Measurements from ENCODE around the gene PICALM.
"Not testable (repeated sequence)": the region's sequence is repeated elsewhere in the genome, so short reads cannot be mapped to it uniquely, and the experiment has no call there.

PICALM gene

DNA sequence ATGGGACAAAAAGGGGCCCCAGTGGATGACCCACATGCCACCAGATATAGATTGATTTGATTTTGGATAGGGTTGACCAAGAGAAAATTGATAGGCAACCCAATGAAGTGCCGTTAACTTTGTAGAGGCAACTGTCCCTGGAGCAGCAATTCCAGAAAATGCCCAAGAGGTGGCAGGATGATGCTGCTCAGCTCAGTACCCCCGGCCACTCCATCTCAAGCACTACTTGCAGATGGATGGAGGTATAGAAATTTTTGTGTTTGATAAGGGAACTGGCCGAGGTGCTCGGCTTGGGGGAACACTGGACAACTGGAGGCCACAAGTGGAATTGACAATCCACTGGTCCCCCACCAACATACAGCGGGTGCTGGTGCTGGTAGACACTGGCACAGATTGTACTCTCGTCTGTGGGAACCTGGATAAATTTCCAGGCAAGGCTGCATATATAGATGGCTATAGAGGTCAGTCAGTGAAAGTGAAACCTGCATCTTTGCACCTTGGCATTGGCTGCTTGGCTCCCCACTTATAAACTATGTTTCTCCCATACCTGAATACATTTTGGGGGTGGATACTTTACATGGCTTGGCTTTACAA lies 127.4 kb downstream of the PICALM start:
- peaks cover 12% of the 10 kb centered on the region for H3K4me1 Mint-ChIP-seq (ENCODE audit: low read depth)
- no peaks in the 10 kb centered on the region for H3K27me3 Mint-ChIP-seq (ENCODE audit: low read depth)
- no peak overlapping the region for H3K27ac Mint-ChIP-seq
- no peak overlapping the region for H3K4me3 Mint-ChIP-seq
- peaks cover 18% of the 10 kb centered on the region for H3K9me3 Mint-ChIP-seq
- peaks cover 12% of the 10 kb centered on the region for H3K36me3 Mint-ChIP-seq (ENCODE audit: low read depth)

DNA sequence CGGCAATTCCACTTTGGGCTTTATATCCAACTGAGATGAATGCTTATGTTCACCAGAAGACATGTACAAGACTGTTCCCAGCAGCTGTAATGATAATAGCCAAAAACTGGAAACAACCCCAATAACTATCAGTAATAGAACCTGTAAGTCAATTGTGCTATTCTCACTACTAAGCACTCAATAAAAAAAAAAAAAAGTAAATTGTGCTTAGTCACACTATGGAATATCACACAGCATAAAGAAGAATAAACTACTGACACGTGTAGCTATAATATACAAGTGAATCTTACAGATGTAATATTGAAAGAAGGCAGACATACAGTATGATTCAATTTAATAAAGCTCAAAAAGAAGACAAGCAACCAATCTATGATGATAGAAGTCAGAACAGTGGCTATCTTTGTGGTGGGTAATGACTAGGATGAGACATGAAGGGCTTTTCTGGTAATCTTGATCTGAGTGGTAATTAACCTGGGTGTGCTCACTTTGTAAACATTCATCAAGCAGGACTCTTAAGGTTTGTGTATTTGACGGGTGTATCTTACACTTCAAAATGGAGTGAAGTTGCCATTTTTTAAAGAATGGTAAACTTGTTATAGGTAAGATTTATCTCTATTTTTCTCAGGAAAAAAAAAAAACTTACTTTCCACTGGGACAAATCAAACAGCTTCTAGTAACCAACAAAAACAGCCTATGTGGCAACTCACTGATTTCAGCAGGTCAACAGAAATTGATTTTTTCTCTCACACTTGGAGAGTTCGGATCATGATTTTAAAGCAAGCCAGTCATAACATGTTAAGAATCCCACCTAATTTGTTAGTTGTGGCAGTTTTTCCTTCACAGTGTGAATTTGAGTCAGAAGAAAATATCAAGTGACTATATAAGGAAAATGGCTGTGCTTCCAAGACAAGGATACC lies 129.5 kb downstream of the PICALM start:
- no peaks in the 10 kb centered on the region for H3K4me1 Mint-ChIP-seq (ENCODE audit: low read depth)
- no peak overlapping the region for H3K4me3 Mint-ChIP-seq
- no peak overlapping the region for H3K27ac Mint-ChIP-seq
- no peaks in the 10 kb centered on the region for H3K9me3 Mint-ChIP-seq
- no peaks in the 10 kb centered on the region for H3K27me3 Mint-ChIP-seq (ENCODE audit: low read depth)
- H3K36me3 Mint-ChIP-seq (ENCODE audit: low read depth) = no peaks in the 10 kb centered on the region

DNA sequence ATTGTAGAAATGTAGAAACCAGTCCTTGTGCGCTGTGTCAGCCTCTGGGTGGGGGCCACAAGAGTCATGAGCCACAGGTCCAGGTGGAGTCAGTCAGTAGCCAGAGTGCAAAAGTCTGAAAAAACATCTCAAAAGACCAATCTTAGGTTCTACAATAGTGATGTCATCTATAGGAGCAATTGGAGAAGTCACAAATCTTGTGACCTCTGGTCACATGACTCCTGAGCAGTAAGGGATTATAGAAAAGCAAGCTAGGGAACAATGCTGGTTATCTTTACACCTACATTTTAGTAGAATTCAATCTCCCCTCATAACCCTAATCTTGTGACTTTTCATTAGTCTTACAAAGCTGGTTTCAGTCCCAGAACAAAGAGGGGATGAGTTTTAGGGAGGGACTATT lies 131.0 kb downstream of the PICALM start:
- Mint-ChIP-seq H3K4me1 (ENCODE audit: low read depth) (no peaks in the 10 kb centered on the region), H3K4me3 (no peak overlapping the region), H3K27ac (no peak overlapping the region), H3K9me3 (no peaks in the 10 kb centered on the region), H3K36me3 (ENCODE audit: low read depth) (no peaks in the 10 kb centered on the region), H3K27me3 (ENCODE audit: low read depth) (no peaks in the 10 kb centered on the region)

DNA sequence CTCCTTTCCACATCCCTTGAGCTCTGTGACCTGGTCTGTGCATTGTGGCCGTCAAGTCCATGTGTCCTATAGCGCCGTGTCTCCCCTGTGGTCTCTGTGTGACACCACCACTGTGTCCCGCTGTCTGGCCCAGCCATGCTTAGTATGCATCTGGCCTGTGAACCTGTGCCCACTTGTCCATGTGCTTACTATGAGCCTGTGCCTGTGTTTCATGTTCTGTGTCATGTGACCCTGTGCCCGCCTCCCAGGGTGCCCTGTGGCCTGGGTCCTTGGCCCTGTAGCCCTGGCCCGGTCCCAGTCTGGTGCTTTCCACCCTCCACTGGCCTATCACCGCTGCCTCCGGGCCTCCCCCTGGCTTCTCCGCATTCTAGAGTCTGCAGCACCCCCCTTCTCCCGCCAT lies 133.1 kb downstream of the PICALM start:
- Mint-ChIP-seq H3K36me3 (ENCODE audit: low read depth) (no peaks in the 10 kb centered on the region), H3K27ac (no peak overlapping the region), H3K4me1 (ENCODE audit: low read depth) (no peaks in the 10 kb centered on the region), H3K27me3 (ENCODE audit: low read depth) (no peaks in the 10 kb centered on the region), H3K4me3 (no peak overlapping the region), H3K9me3 (no peaks in the 10 kb centered on the region)

DNA sequence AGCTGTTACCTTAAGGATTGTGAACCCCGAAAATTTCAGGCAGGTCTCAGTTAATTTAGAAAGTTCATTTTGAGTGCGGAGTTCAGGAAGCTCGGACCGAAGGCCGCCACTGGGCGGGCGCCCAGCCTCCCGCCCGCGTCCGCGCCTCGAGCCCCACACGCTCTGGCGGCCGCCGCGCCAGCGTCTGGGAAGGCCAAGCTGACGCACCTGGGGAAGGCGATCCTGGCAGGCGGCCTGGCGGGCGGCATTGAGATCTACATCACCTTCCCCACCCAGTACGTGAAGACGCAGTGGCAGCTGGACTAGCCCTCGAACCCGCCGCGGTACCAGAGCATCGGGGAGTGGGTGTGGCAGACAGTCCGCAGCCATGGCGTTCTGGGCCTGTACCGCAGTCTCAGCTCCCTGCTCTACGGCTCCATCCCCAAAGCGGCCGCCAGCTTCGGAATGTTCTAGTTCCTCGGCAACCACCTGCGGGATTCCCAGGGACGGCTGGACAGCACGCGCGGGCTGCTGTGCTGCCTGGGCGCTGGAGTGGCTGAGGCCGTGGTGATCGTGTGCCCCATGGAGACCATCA lies 134.2 kb downstream of the PICALM start:
- no peaks in the 10 kb centered on the region for H3K9me3 Mint-ChIP-seq
- H3K27me3 Mint-ChIP-seq (ENCODE audit: low read depth) = peaks cover 10% of the 10 kb centered on the region
- no peak overlapping the region for H3K27ac Mint-ChIP-seq
- peaks cover 3% of the 10 kb centered on the region for H3K36me3 Mint-ChIP-seq (ENCODE audit: low read depth)
- H3K4me1 Mint-ChIP-seq (ENCODE audit: low read depth) = no peaks in the 10 kb centered on the region
- no peak overlapping the region for H3K4me3 Mint-ChIP-seq

DNA sequence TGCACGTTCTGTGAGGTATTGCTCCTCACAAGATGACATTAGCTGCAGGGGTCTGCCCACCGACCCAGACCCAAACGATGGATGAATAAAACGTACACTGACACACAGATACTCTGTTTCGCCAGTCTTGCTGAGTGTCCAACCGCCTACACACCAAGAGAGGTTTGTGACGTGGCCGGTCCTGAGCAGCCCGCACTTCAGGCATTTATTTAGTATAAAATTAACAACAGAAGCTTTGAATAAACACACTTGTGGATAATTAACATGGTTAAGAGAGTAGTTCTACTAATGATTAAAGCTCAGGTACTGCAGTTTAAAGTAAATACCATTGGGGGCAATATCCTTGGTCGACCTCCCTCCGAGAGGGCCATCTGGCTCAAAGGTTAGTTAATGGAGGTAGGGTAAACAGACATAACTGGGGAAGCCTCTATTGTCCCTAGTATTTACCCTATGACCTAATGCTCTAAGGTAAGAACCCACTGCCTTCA lies 138.0 kb downstream of the PICALM start:
- Mint-ChIP-seq H3K36me3 (ENCODE audit: low read depth) (peaks cover 3% of the 10 kb centered on the region), H3K27me3 (ENCODE audit: low read depth) (peaks cover 42% of the 10 kb centered on the region), H3K9me3 (no peaks in the 10 kb centered on the region), H3K27ac (no peak overlapping the region), H3K4me3 (no peak overlapping the region), H3K4me1 (ENCODE audit: low read depth) (no peaks in the 10 kb centered on the region)

DNA sequence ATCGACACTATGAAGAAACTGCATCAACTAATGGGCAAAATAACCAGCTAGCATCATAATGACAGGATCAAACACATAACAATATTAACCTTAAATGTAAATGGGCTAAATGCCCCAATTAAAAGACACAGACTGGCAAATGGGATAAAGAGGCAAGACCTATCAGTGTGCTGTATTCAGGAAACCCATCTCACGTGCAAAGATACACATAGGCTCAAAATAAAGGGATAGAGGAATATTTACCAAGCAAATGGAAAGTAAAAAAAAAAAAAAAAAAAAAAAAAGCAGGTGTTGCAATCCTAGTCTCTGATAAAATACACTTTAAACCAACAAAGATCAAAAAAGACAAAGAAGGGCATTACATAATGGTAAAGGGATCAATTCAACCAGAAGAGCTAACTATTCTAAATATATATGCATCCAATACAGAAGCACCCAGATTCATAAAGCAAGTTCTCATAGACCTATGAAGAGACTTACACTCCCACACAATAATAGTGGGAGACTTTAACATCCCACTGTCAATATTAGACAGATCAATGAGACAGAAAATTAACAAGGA lies 142.2 kb downstream of the PICALM start:
- peaks cover 54% of the 10 kb centered on the region for H3K27me3 Mint-ChIP-seq (ENCODE audit: low read depth)
- H3K4me1 Mint-ChIP-seq (ENCODE audit: low read depth); H3K27ac Mint-ChIP-seq; H3K36me3 Mint-ChIP-seq (ENCODE audit: low read depth); H3K4me3 Mint-ChIP-seq; H3K9me3 Mint-ChIP-seq: not testable (repeated sequence)

DNA sequence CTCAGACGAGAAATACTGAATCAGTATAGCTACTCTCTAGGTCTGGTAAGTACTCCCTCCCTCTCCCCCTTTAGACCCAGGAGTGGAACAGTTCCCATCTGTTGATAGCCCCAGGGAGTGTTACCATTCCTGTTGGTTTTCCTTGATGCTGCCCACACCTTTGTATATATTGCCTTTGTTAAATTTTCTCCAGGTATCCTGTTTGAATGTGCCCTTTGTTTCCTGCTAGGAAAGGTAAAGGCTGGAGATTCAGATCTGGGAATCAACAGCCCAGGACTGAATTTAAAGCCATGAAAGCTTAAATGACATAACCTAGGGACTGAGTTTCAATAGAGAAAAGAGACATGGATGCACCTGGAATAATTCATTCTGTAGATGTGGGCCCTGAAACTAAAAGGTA lies 145.4 kb downstream of the PICALM start:
- Mint-ChIP-seq H3K27me3 (ENCODE audit: low read depth) (peaks cover 33% of the 10 kb centered on the region), H3K4me1 (ENCODE audit: low read depth) (peaks cover 2% of the 10 kb centered on the region), H3K36me3 (ENCODE audit: low read depth) (no peaks in the 10 kb centered on the region), H3K4me3 (no peak overlapping the region), H3K9me3 (peaks cover 4% of the 10 kb centered on the region), H3K27ac (no peak overlapping the region)

DNA sequence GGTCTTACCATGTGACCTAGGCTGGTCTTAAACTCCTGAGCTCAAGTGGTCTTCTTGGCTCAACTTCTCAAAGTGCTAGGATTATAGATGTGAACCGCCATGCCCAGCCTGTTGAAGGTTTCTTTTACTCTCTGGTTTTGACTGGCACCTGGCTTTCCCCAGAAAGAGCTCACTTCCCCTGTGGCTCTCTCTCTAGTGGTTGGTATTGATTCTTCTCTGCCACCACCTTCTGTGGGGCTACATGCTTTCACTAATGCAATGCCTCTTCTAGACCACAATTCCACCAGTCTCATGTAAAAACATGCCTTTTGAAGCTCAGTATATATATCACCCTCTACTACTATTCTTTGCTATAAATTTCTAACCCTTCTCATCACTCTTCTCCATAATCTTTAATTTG lies 146.5 kb downstream of the PICALM start:
- H3K36me3 Mint-ChIP-seq (ENCODE audit: low read depth) = no peaks in the 10 kb centered on the region
- peaks cover 2% of the 10 kb centered on the region for H3K4me1 Mint-ChIP-seq (ENCODE audit: low read depth)
- peaks cover 4% of the 10 kb centered on the region for H3K9me3 Mint-ChIP-seq
- H3K27ac Mint-ChIP-seq = no peak overlapping the region
- peaks cover 23% of the 10 kb centered on the region for H3K27me3 Mint-ChIP-seq (ENCODE audit: low read depth)
- H3K4me3 Mint-ChIP-seq = no peak overlapping the region

DNA sequence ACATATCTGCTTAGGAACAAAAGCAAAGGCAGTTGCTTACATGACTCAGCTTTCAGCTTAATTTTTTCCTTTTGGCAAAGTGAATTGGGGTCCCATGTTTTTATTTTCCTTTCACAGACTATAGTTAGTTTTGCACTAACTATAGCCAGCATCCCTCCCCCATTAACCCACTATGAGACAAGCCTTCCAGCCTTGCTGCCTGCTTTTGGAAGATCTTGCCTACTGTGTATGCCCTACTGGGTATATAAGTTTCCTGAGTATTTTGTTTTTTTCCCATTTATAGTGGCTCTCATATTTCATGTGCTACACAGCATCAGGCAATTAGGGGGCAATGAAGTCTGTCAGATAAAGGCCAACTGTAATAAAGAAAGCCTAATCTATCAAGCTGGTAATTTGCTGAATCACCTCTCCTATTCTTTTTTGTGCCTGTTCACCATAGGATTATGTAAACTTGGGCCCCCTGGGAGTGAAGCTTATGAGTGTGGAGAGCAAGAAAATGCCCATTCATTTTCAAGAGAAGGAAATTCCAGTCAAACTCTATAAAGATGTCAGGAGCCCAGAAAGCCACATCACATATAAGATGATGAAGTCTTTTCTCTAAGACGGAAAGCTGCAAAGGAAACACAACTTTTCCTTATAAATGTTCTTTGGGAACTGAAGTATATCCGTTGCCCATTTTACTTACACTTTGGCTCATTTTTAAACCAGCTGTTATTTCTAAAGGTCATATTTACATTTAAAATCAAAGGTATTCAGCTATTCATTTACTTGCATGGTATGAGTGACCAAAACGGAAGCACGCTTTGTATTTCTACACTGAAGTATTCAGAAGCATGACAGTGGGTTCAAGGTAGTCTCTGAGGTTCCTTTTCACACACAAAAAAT lies 149.7 kb downstream of the PICALM start:
- no peaks in the 10 kb centered on the region for H3K36me3 Mint-ChIP-seq (ENCODE audit: low read depth)

DNA sequence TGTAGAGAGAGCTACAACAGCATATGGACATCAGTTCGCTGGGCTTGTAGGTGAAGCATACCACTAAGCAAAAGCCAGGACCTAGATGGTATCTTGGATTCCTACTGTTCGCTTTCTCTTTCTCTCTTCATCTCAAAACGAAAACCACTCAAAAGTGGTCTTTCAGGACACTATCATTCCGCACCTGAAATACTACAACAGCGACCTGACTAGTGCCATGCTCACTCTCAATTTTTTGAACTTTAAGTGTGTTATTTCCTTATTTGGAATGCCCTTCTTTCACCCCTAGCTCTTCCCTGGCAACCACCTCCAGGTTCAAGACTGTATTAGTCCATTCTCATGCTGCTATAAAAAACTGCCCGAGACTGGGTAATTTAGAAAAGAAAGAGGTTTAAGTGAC lies 154.5 kb downstream of the PICALM start:
- no peak overlapping the region for H3K4me3 Mint-ChIP-seq
- H3K9me3 Mint-ChIP-seq = peaks cover 8% of the 10 kb centered on the region
- peaks cover 7% of the 10 kb centered on the region for H3K27me3 Mint-ChIP-seq (ENCODE audit: low read depth)
- H3K4me1 Mint-ChIP-seq (ENCODE audit: low read depth) = no peaks in the 10 kb centered on the region
- H3K27ac Mint-ChIP-seq = no peak overlapping the region
- no peaks in the 10 kb centered on the region for H3K36me3 Mint-ChIP-seq (ENCODE audit: low read depth)

More for the DNA sequence above, 149.7 kb downstream of the PICALM start:
- H3K9me3 Mint-ChIP-seq = peaks cover 11% of the 10 kb centered on the region
- no peak overlapping the region for H3K27ac Mint-ChIP-seq
- no peak overlapping the region for H3K4me3 Mint-ChIP-seq
- H3K4me1 Mint-ChIP-seq (ENCODE audit: low read depth) = peaks cover 2% of the 10 kb centered on the region
- peaks cover 7% of the 10 kb centered on the region for H3K27me3 Mint-ChIP-seq (ENCODE audit: low read depth)

DNA sequence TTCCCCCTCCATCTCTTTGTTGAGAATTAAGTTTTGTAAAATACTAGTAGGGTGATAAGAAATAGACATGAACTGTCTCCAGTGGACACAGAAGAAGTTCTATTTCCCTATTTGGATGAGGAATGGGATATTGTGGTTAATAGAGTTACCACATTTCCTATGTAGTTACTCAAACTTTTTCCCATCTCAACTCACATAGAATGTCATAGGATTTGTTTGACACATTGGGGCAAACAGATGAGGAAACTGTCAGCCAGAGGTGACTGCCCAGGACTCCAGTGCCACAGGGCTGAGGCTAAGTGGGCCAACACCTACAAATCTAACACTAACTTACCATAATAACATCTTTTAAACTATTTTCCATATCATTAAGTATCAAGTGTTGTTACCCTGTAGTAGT lies 155.4 kb downstream of the PICALM start:
- Mint-ChIP-seq H3K36me3 (ENCODE audit: low read depth) (no peaks in the 10 kb centered on the region), H3K4me3 (no peak overlapping the region), H3K27ac (no peak overlapping the region), H3K9me3 (peaks cover 8% of the 10 kb centered on the region), H3K4me1 (ENCODE audit: low read depth) (no peaks in the 10 kb centered on the region), H3K27me3 (ENCODE audit: low read depth) (peaks cover 7% of the 10 kb centered on the region)

DNA sequence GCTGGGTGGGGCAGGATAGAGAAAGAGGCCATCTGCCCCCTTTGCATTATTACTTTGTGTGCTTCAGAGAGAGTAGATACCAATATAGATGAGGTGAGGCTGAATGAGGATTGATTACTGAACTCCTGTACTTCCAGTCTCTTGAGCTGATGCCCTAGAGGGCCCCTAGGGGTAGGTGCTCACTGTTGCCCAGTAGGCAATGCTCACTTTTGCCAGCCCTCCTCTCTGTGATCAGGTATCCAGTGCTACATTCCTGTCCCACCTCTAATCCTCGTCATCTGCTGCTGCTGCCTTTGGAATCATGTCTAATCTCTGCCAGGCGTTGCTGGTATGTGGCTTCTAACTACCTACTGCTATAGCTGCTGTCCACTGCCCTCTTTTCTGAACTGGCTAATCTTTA lies 156.5 kb downstream of the PICALM start:
- Mint-ChIP-seq H3K27me3 (ENCODE audit: low read depth) (peaks cover 7% of the 10 kb centered on the region), H3K27ac (no peak overlapping the region), H3K4me1 (ENCODE audit: low read depth) (no peaks in the 10 kb centered on the region), H3K4me3 (no peak overlapping the region), H3K36me3 (ENCODE audit: low read depth) (no peaks in the 10 kb centered on the region), H3K9me3 (peaks cover 8% of the 10 kb centered on the region)

Measured in T-helper 1 cell treated with Interleukin-12 subunit alpha and Interleukin-12 subunit beta and Interleukin-4 antibody, amounts not matched to agents 30 μg/mL and 1 μg/mL, for 36 hours (primary cell).